ENCODE results near the gene ERAL1.
"Not testable (repeated sequence)": the region's sequence is repeated elsewhere in the genome, so short reads cannot be mapped to it uniquely, and the experiment has no call there.

The ERAL1 gene

DNA sequence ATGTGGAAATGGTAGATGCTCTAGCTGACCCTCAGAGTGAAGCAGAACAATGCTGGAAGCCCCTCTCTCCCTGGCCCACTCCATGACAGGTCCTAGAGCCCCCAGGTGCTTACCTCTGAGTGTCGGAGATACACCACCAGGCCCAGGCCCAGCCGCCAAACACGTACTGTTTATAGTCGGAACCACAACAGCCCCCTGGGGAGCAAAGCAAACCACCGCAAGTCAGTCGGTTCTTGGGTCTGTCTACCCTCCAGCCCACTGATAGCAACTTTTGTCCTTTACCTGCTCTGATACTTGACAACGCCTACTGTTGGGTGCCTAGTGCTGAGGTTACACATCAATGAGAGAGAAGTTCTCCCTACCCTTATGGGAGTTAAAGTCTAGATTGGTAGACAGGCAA, 34.0 kb downstream of the ERAL1 start:
- Histone ChIP-seq H3K4me3 (ENCODE audit: low read depth, low read length) (no peak overlapping the region), H3K27ac (no peak overlapping the region), H3K36me3 (peaks cover 13% of the 10 kb centered on the region), H3K9me3 (ENCODE audit: severe bottlenecking) (no peaks in the 10 kb centered on the region), H3K27me3 (ENCODE audit: insufficient read depth, low read depth, severe bottlenecking) (no peaks in the 10 kb centered on the region)
- TF ChIP-seq, protein P1, sequence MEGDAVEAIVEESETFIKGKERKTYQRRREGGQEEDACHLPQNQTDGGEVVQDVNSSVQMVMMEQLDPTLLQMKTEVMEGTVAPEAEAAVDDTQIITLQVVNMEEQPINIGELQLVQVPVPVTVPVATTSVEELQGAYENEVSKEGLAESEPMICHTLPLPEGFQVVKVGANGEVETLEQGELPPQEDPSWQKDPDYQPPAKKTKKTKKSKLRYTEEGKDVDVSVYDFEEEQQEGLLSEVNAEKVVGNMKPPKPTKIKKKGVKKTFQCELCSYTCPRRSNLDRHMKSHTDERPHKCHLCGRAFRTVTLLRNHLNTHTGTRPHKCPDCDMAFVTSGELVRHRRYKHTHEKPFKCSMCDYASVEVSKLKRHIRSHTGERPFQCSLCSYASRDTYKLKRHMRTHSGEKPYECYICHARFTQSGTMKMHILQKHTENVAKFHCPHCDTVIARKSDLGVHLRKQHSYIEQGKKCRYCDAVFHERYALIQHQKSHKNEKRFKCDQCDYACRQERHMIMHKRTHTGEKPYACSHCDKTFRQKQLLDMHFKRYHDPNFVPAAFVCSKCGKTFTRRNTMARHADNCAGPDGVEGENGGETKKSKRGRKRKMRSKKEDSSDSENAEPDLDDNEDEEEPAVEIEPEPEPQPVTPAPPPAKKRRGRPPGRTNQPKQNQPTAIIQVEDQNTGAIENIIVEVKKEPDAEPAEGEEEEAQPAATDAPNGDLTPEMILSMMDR (IDR thresholded peaks at IDR 0.05; ENCODE audit: low read depth, low read length), result no peak
- no peak for DNase-seq

DNA sequence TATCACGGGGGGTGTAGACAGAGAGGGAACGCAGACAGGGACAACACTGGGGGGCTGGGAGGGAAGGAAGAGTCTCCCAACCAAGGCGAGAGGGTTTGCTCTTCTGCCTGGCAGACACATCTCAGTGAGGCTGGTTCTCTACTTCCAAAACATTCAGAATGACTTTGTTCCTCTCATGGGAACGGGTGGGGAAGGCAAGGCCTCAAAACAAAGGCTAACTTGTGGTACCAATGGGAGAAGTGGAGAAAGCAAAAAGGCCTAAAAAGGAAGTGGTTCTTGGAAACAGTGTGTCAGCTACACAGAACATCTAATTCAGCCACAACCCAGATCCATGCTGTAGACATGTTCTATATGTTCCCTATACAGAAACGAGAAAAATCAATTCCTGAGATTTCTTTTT, 35.2 kb downstream of the ERAL1 start:
- Histone ChIP-seq H3K36me3 (peaks cover 19% of the 10 kb centered on the region), H3K27ac (no peak overlapping the region), H3K27me3 (ENCODE audit: insufficient read depth, low read depth, severe bottlenecking) (no peaks in the 10 kb centered on the region), H3K9me3 (ENCODE audit: severe bottlenecking) (no peaks in the 10 kb centered on the region), H3K4me3 (ENCODE audit: low read depth, low read length) (no peak overlapping the region)
- TF ChIP-seq, protein P1 (IDR thresholded peaks at IDR 0.05; ENCODE audit: low read depth, low read length), result no peak
- DNase-seq, result no peak

DNA sequence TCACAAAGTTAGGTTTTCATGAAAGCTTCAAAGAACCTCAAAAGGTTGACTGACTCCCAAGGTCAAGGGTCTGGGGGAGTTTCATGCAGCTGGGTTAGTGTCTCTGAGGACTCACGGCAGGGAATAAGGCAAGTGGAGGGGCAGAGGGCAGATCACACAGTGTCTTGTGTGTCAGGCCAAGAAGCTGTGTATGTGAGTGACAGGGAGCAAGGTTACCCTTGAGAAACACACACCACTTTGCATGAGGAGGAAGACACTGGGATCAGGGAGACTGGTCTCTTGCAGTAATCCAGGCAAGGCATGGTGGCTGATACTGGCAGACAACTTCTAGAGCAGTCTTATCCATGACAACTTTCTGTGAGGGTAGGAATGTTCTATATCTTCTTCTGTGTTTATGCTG, 36.4 kb downstream of the ERAL1 start:
- no peak for DNase-seq
- Histone ChIP-seq H3K4me3 (ENCODE audit: low read depth, low read length) (no peak overlapping the region), H3K36me3 (peaks cover 22% of the 10 kb centered on the region), H3K9me3 (ENCODE audit: severe bottlenecking) (no peaks in the 10 kb centered on the region), H3K27me3 (ENCODE audit: insufficient read depth, low read depth, severe bottlenecking) (no peaks in the 10 kb centered on the region), H3K27ac (no peak overlapping the region)
- TF ChIP-seq, protein P1 (IDR thresholded peaks at IDR 0.05; ENCODE audit: low read depth, low read length), result no peak

DNA sequence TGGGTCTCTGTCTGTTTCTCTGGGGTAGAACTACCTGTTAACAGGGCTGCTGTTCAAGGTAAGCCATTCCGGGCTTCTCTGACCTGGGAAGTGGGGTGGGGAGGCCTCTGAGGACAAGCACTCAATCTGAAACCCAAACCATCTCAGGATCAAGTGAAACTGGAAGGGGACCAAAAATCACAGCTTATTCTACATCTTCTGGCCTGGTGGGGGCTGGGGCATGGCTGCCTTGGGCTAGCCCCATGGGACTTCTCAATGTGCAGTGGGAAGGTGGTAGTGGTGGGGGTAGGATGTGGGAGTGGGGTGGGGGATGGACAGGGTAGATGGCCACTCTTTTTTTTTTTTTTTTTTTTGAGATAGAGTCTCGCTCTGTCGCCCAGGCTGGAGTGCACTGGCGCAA, 37.2 kb downstream of the ERAL1 start:
- no peak for DNase-seq
- H3K27me3 ChIP-seq (ENCODE audit: insufficient read depth, low read depth, severe bottlenecking), result no peaks in the 10 kb centered on the region
- TF ChIP-seq, protein P1 (IDR thresholded peaks at IDR 0.05; ENCODE audit: low read depth, low read length), result no peak
- H3K4me3 ChIP-seq (ENCODE audit: low read depth, low read length), result no peak overlapping the region
- no peaks in the 10 kb centered on the region for H3K9me3 ChIP-seq (ENCODE audit: severe bottlenecking)
- peaks cover 23% of the 10 kb centered on the region for H3K36me3 ChIP-seq
- H3K27ac ChIP-seq, result no peak overlapping the region

DNA sequence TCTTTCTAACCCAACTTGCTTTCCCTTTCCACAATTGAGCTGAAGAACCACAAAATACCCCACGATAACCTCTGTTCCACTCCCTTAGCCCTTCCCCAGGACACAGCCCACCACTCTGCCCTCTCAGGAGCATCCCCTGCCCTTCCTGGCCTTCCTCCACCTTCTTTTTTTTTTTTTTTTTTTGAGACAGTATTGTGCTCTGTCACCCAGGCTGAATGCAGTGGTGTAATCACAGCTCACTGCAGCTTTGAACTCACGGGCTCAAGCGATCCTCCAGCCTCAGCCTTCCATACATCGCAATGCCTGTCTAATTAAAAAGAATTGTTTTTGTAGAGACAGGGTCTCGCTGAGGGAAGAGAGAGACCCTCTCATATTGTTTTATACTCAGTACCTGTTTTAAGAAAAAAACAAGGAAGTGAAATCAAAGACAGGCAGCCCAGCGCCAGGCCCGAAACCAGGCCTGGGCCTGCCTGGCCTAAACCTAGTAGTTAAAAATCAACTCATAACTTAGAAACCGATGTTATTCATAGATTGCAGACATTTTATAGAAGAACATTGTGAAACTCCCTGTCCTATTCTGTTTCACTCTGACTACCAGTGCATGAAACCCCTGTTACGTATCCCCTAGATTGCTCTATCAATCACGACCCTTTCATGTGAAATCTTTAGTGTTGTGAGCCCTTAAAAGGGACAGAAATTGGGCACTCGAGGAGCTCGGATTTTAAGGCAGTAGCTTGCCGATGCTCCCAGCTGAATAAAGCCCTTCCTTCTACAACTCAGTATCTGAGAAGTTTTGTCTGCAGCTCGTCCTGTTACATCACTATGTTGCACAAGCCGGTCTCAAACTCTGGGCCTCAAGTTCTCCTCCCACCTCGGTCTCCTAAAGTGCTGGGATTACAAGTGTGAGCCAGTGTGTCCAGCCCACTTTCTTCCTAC, 38.7 kb downstream of the ERAL1 start:
- H3K36me3 ChIP-seq, result peaks cover 34% of the 10 kb centered on the region
- H3K4me3 ChIP-seq (ENCODE audit: low read depth, low read length); H3K27ac ChIP-seq; DNase-seq; H3K9me3 ChIP-seq (ENCODE audit: severe bottlenecking); H3K27me3 ChIP-seq (ENCODE audit: insufficient read depth, low read depth, severe bottlenecking): not testable (repeated sequence)

DNA sequence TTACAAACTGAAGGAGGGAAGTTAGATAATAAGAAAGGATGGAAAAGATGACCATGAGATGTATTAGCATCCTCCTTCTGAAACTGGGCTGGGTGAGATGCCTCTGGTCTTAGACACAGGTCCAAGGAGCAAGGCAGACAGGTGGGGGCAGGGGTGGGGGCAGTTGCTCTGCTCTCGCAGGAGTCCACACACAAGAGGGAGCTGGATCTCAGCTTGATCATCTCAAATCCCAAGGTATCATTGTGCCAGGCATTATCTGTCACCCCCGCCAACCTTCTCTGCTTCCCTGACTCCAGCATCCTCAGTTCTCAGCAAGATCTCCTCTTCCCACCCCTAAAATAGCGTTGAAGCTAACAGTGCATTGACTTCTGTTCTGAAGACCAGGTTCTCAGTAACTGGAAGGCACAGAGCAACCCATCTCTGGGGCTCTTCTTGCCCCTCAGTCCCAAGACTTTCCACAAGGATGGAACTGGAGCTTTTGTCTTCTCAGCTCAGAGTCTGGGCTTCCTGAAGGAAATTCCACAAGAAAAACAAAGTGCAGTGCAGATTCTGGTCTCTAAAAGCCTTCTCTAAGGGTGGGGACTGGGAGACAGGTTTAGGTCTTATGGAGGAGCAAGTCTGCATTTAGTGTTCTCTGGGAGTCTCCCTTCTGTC, 41.1 kb downstream of the ERAL1 start:
- H3K9me3 ChIP-seq (ENCODE audit: severe bottlenecking), result no peaks in the 10 kb centered on the region
- H3K4me3 ChIP-seq (ENCODE audit: low read depth, low read length), result peak overlapping the region; percentile 96
- H3K36me3 ChIP-seq, result peaks cover 54% of the 10 kb centered on the region
- H3K27ac ChIP-seq, result peak overlapping the region; percentile 97
- TF ChIP-seq, protein P1 (IDR thresholded peaks at IDR 0.05; ENCODE audit: low read depth, low read length), result peak; percentile 9; the same call in 1 of the 2 replicates
- H3K27me3 ChIP-seq (ENCODE audit: insufficient read depth, low read depth, severe bottlenecking), result no peaks in the 10 kb centered on the region
- peak; percentile 63 for DNase-seq
